ENCODE results near the gene SGPP2. TPM values are rescaled to one million over a fixed set of nuclear protein-coding genes. Genes with fewer than 3 reads are reported as not detected.

Gene SGPP2
- polyA plus RNA-seq, 3 donors = not detected

- H3K4me1 Mint-ChIP-seq = no peaks in the 10 kb centered on the region
- H3K36me3 ChIP-seq (replicated peaks in 1 of 2; ENCODE audit: control insufficient read depth in 1 of 2, insufficient read depth in 2 of 2, low read length in 2 of 2) = no peaks in the 10 kb centered on the region
- H3K27ac ChIP-seq (ENCODE audit: low read depth in 1 of 2, low read length in 2 of 2) = no peak overlapping the region
- H4K20me1 ChIP-seq (ENCODE audit: insufficient read depth, low read length) = no peaks in the 10 kb centered on the region
- peaks cover 0 to 11% (median 2%) of the 10 kb centered on the region in 3 donors for H3K27me3 Mint-ChIP-seq (ENCODE audit: low read depth in 3 of 3)
- no peak overlapping the region for H3K9ac ChIP-seq (ENCODE audit: insufficient read depth, low read length, poor library complexity, severe bottlenecking)
- H3K36me3 Mint-ChIP-seq = no peaks in the 10 kb centered on the region
- H2AFZ ChIP-seq (ENCODE audit: insufficient read depth, low read depth, low read length, poor library complexity, severe bottlenecking) = no peak overlapping the region
- no peaks in the 10 kb centered on the region for H3K79me2 ChIP-seq (ENCODE audit: insufficient read depth, low read length)
- peaks cover 0 to 5% (median 3%) of the 10 kb centered on the region in 7 donors for H3K9me3 Mint-ChIP-seq
- H3K27ac Mint-ChIP-seq = no peak overlapping the region
- intact Hi-C loops (cut with micrococcal nuclease) = no loop called here
- no CpG with 5 or more reads among the region's 3 CpGs for WGBS (ENCODE audit: insufficient coverage)
- H3K4me3 ChIP-seq (replicated peaks in 1 of 3; ENCODE audit: low read depth in 2 of 3, low read length in 3 of 3) = no peak overlapping the region
- TF ChIP-seq CTCF (IDR thresholded peaks at IDR 0.05) = no peak
- no peak overlapping the region for H3K4me3 Mint-ChIP-seq
- DNase-seq = no peak
- peaks cover 0 to 2% of the 10 kb centered on the region in 2 donors for H3K27me3 ChIP-seq (ENCODE audit: control insufficient read depth in 2 of 2, insufficient read depth in 2 of 2, low read length in 2 of 2)
- H3K9me3 ChIP-seq (replicated peaks in 1 of 2; ENCODE audit: control insufficient read depth in 1 of 2, insufficient read depth in 1 of 2, low read length in 2 of 2) = no peaks in the 10 kb centered on the region
- no peaks in the 10 kb centered on the region for H3K4me1 ChIP-seq (ENCODE audit: control insufficient read depth in 1 of 2, insufficient read depth in 2 of 2, low read length in 2 of 2)
- H3K4me2 ChIP-seq (replicated peaks; ENCODE audit: extremely low read depth, low read length, poor library complexity, severe bottlenecking) = no peak overlapping the region
Measured at GRCh38 chr2:222381566-222381965, 42.8 kb upstream of the SGPP2 start.

DNA sequence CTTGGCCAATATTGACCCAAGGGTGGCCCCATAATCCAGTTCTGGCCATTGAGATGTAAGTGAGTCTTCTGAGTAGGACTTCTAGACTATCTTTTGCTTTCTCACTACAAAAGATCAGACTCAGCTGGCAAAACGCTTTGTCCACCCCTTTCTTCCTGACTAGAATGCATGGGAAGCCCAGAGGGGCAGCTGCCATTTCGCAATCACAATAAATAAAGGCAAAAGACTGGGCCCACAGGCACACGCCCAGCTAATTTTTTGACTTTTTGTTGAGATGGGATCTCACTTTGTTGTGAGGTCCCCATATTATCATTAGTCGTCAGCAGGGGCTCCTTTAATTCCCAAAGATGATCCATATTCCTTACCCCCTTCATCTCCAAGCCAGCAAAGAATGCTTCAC lies 41.1 kb upstream of the SGPP2 start:
- peaks cover 0 to 2% of the 10 kb centered on the region in 2 donors for H3K27me3 ChIP-seq (ENCODE audit: control insufficient read depth in 2 of 2, insufficient read depth in 2 of 2, low read length in 2 of 2)
- no peaks in the 10 kb centered on the region for H4K20me1 ChIP-seq (ENCODE audit: insufficient read depth, low read length)
- H3K9ac ChIP-seq (ENCODE audit: insufficient read depth, low read length, poor library complexity, severe bottlenecking) = no peak overlapping the region
- DNase-seq = no peak
- H3K9me3 ChIP-seq (replicated peaks in 1 of 2; ENCODE audit: control insufficient read depth in 1 of 2, insufficient read depth in 1 of 2, low read length in 2 of 2) = no peaks in the 10 kb centered on the region
- 90% methylated on average over 2 of the region's 4 CpGs for WGBS (ENCODE audit: insufficient coverage)
- no peak overlapping the region for H3K4me2 ChIP-seq (replicated peaks; ENCODE audit: extremely low read depth, low read length, poor library complexity, severe bottlenecking)
- H3K27ac ChIP-seq (ENCODE audit: low read depth in 1 of 2, low read length in 2 of 2) = no peak overlapping the region
- Mint-ChIP-seq H3K4me3 (no peak overlapping the region), H3K27me3 (ENCODE audit: low read depth in 3 of 3) (peaks cover 0 to 11% (median 0%) of the 10 kb centered on the region in 3 donors), H3K27ac (no peak overlapping the region), H3K4me1 (no peaks in the 10 kb centered on the region), H3K36me3 (no peaks in the 10 kb centered on the region), H3K9me3 (peaks cover 0 to 4% (median 0%) of the 10 kb centered on the region in 7 donors)
- no peaks in the 10 kb centered on the region for H3K4me1 ChIP-seq (ENCODE audit: control insufficient read depth in 1 of 2, insufficient read depth in 2 of 2, low read length in 2 of 2)
- intact Hi-C loops (cut with micrococcal nuclease) = no loop called here
- H2AFZ ChIP-seq (ENCODE audit: insufficient read depth, low read depth, low read length, poor library complexity, severe bottlenecking) = no peak overlapping the region
- no peaks in the 10 kb centered on the region for H3K79me2 ChIP-seq (ENCODE audit: insufficient read depth, low read length)
- no peaks in the 10 kb centered on the region for H3K36me3 ChIP-seq (replicated peaks in 1 of 2; ENCODE audit: control insufficient read depth in 1 of 2, insufficient read depth in 2 of 2, low read length in 2 of 2)
- H3K4me3 ChIP-seq (replicated peaks in 1 of 3; ENCODE audit: low read depth in 2 of 3, low read length in 3 of 3) = no peak overlapping the region
- TF ChIP-seq CTCF (IDR thresholded peaks at IDR 0.05) = no peak
